IMR-90 (cell line): Measurements from ENCODE around the gene RNF223. TPM values are rescaled to one million over a fixed set of nuclear protein-coding genes. Genes with fewer than 3 reads are reported as not detected.

Experiments used
- ATAC-seq: fragments of 200-7000 bp; cut with Tn5 transposase; 2 replicates; pipeline ENCODE4 v1.9.1; 2020; ENCODE audit warnings: low read depth, mild to moderate bottlenecking, moderate library complexity
- BruUV-seq: library from RNA; stranded (reverse); fragments of 400-500 nt; replicated peaks from 2 replicates; lab custom pipeline; 2021; lab: Mats Ljungman, UMichigan
- CTCF ChIA-PET: fragments of 300-600 bp; formaldehyde crosslinking; extraction: SDS; loops from one replicate; lab custom pipeline; 2021; ENCODE audit warnings: antibody characterized with exemption; lab: Yijun Ruan, JAX
- POLR2A ChIA-PET: fragments of 300-600 bp; sonication (Branson Sonifier 250); formaldehyde crosslinking; loops from one replicate; lab custom pipeline; 2022; ENCODE audit warnings: antibody characterized with exemption; ENCODE audit not compliant: unreplicated experiment; lab: Charles Lee
- DNase-seq: peaks from one replicate; pipeline ENCODE4 v3.0.0; 2013
- H2AFZ ChIP-seq: replicated peaks from 2 replicates; pipeline ENCODE3; 2013; ENCODE audit warnings: low read length, mild to moderate bottlenecking; ENCODE audit not compliant: poor library complexity
- H2AK5ac ChIP-seq: 2 replicates; pipeline ENCODE4 v1.6.1; 2013; ENCODE audit warnings: low read depth, low read length, inconsistent platforms
- H2AK9ac ChIP-seq: replicated peaks from 2 replicates; pipeline ENCODE3; 2013; ENCODE audit warnings: mild to moderate bottlenecking, low read depth, low read length, moderate library complexity; ENCODE audit not compliant: poor library complexity
- H2BK120ac ChIP-seq: 2 replicates; pipeline ENCODE4 v1.6.1; 2013; ENCODE audit warnings: low read depth, low read length, inconsistent platforms
- H2BK15ac ChIP-seq: 3 replicates; pipeline ENCODE4 v1.6.1; 2013; ENCODE audit warnings: low read depth, low read length, inconsistent platforms
- H2BK20ac ChIP-seq: 2 replicates; pipeline ENCODE4 v1.6.1; 2013; ENCODE audit warnings: low read depth, mild to moderate bottlenecking, inconsistent platforms, low read length, moderate library complexity
- H2BK5ac ChIP-seq: 2 replicates; pipeline ENCODE4 v1.6.1; 2013; ENCODE audit warnings: mild to moderate bottlenecking, low read depth, low read length, inconsistent platforms; ENCODE audit not compliant: poor library complexity, severe bottlenecking
- H3K14ac ChIP-seq: replicated peaks from 2 replicates; pipeline ENCODE4 v1.6.1; 2013; ENCODE audit warnings: low read depth, low read length, inconsistent platforms
- H3K18ac ChIP-seq: 2 replicates; pipeline ENCODE4 v1.6.1; 2013; ENCODE audit warnings: low read depth, low read length, control low read depth
- H3K23ac ChIP-seq: 2 replicates; pipeline ENCODE4 v1.6.1; 2013; ENCODE audit warnings: low read depth, low read length, inconsistent platforms
- H3K27ac ChIP-seq: 2 replicates; pipeline ENCODE4 v1.5.1; 2013; ENCODE audit warnings: mild to moderate bottlenecking, control low read depth, low read length; ENCODE audit not compliant: insufficient read depth
- H3K27me3 ChIP-seq: 2 replicates; pipeline ENCODE4 v1.6.1; 2013; ENCODE audit warnings: low read length; ENCODE audit not compliant: control insufficient read depth, insufficient read depth
- H3K36me3 ChIP-seq: 2 replicates; pipeline ENCODE4 v1.6.1; 2013; ENCODE audit warnings: low read length, mixed read lengths; ENCODE audit not compliant: control insufficient read depth, insufficient read depth
- H3K4ac ChIP-seq: 2 replicates; pipeline ENCODE4 v1.6.1; 2013; ENCODE audit warnings: low read depth, low read length, inconsistent platforms
- H3K4me1 ChIP-seq: 2 replicates; pipeline ENCODE4 v1.6.1; 2013; ENCODE audit warnings: low read length, mixed read lengths; ENCODE audit not compliant: control insufficient read depth, insufficient read depth
- H3K4me2 ChIP-seq: 2 replicates; pipeline ENCODE4 v1.6.1; 2013; ENCODE audit warnings: low read depth, mild to moderate bottlenecking, control low read depth, low read length, moderate library complexity
- H3K4me3 ChIP-seq: 2 replicates; pipeline ENCODE4 v1.5.1; 2013; ENCODE audit warnings: low read depth, mild to moderate bottlenecking, control low read depth, low read length, moderate library complexity; ENCODE audit not compliant: insufficient read depth
- H3K56ac ChIP-seq: 2 replicates; pipeline ENCODE4 v1.6.1; 2013; ENCODE audit warnings: low read length, inconsistent platforms; ENCODE audit not compliant: insufficient read depth; ENCODE audit errors: extremely low read depth
- H3K79me1 ChIP-seq, 2 experiments: 2 replicates each; pipeline ENCODE4 v1.6.1; 2013; ENCODE audit warnings: low read length in 2 of 2, inconsistent platforms in 1 of 2, low read depth in 1 of 2
- H3K9ac ChIP-seq: 2 replicates; pipeline ENCODE4 v1.6.1; 2013; ENCODE audit warnings: low read depth, low read length, control low read depth
- H3K9me1 ChIP-seq: 2 replicates; pipeline ENCODE4 v1.6.1; 2013; ENCODE audit warnings: low read length, inconsistent platforms; ENCODE audit not compliant: insufficient read depth
- H3K9me3 ChIP-seq: 2 replicates; pipeline ENCODE4 v1.6.1; 2013; ENCODE audit warnings: low read length; ENCODE audit not compliant: control insufficient read depth, insufficient read depth
- H4K20me1 ChIP-seq: 2 replicates; pipeline ENCODE4 v1.6.1; 2013; ENCODE audit warnings: low read length, inconsistent platforms; ENCODE audit not compliant: insufficient read depth
- H4K5ac ChIP-seq: 2 replicates; pipeline ENCODE4 v1.6.1; 2013; ENCODE audit warnings: mild to moderate bottlenecking, low read depth, low read length, control low read depth
- H4K8ac ChIP-seq, 2 experiments: 2 replicates each; pipeline ENCODE4 v1.6.1; 2013; ENCODE audit warnings: low read depth in 2 of 2, low read length in 2 of 2, control low read depth in 1 of 2, inconsistent platforms in 1 of 2
- H4K91ac ChIP-seq: 2 replicates; pipeline ENCODE4 v1.6.1; 2013; ENCODE audit warnings: low read depth, low read length, inconsistent platforms; ENCODE audit not compliant: insufficient read depth
- BHLHE40 ChIP-seq: fragments of 150-350 bp; IDR thresholded peaks from 2 replicates; pipeline ENCODE4 v1.6.1; 2016; ENCODE audit warnings: mild to moderate bottlenecking, low read depth, low read length
- CEBPB ChIP-seq: IDR thresholded peaks from 2 replicates; pipeline ENCODE4 v1.6.1; 2012; ENCODE audit warnings: low read depth, low read length, improper control_type of control experiment
- CHD1 ChIP-seq: IDR thresholded peaks from 2 replicates; pipeline ENCODE4 v1.6.1; 2012; ENCODE audit warnings: low read depth, low read length, improper control_type of control experiment
- CTCF ChIP-seq: conservative IDR thresholded peaks from 2 replicates; pipeline ENCODE4 v1.5.1; 2012; ENCODE audit warnings: mild to moderate bottlenecking, low read depth, low read length, improper control_type of control experiment
- ELK1 ChIP-seq: fragments of 150-350 bp; IDR thresholded peaks from 2 replicates; pipeline ENCODE4 v1.6.1; 2016; ENCODE audit warnings: low read depth, mild to moderate bottlenecking, low read length, moderate library complexity, borderline replicate concordance
- FOS ChIP-seq: fragments of 150-350 bp; IDR thresholded peaks from 2 replicates; pipeline ENCODE4 v1.6.1; 2016; ENCODE audit warnings: low read depth, low read length
- MAFK ChIP-seq: IDR thresholded peaks from 2 replicates; pipeline ENCODE4 v1.6.1; 2012; ENCODE audit warnings: low read depth, low read length, improper control_type of control experiment
- MXI1 ChIP-seq: IDR thresholded peaks from 2 replicates; pipeline ENCODE4 v1.6.1; 2012; ENCODE audit warnings: low read depth, mild to moderate bottlenecking, low read length, moderate library complexity, borderline replicate concordance
- NFE2L2 ChIP-seq: fragments of 150-350 bp; IDR thresholded peaks from 2 replicates; pipeline ENCODE4 v1.6.1; 2016; ENCODE audit warnings: low read depth, mild to moderate bottlenecking, low read length
- POLR2A ChIP-seq: IDR thresholded peaks from 2 replicates; pipeline ENCODE4 v1.6.1; 2012; ENCODE audit warnings: mild to moderate bottlenecking, low read depth, low read length
- RAD21 ChIP-seq: IDR thresholded peaks from 2 replicates; pipeline ENCODE4 v1.6.1; 2012; ENCODE audit warnings: low read length, improper control_type of control experiment
- RCOR1 ChIP-seq: IDR thresholded peaks from 2 replicates; pipeline ENCODE4 v1.6.1; 2012; ENCODE audit warnings: mild to moderate bottlenecking, low read length, improper control_type of control experiment; ENCODE audit not compliant: insufficient replicate concordance
- RFX5 ChIP-seq: IDR thresholded peaks from 2 replicates; pipeline ENCODE4 v1.8.0; 2012; ENCODE audit warnings: low read depth, mild to moderate bottlenecking, low read length, moderate library complexity
- USF2 ChIP-seq: fragments of 150-350 bp; IDR thresholded peaks from 2 replicates; pipeline ENCODE4 v1.6.1; 2017; ENCODE audit warnings: mild to moderate bottlenecking, antibody characterized with exemption, low read length, low read depth
- WGBS, 2 experiments: methylation state at CpG; one replicate each; pipeline versions ENCODE4 v1.1.5 to v1.1.7; 2013; ENCODE audit warnings: missing lambda C conversion rate in 2 of 2; ENCODE audit not compliant: insufficient read length in 1 of 2; ENCODE audit errors: extremely low coverage in 2 of 2; 5-methylcytosine and 5-hydroxymethylcytosine counted together
- dilution Hi-C: fragments of 300-500 bp; cut with HindIII; formaldehyde crosslinking; loops from one replicate; pipeline ENCODE4 v1.14.3; 2018; ENCODE audit warnings: low sequenced_read_pairs; ENCODE audit not compliant: unreplicated experiment
- in situ Hi-C: fragments of 300-500 bp; cut with MboI; formaldehyde crosslinking; loops from 3 replicates; pipeline ENCODE4 v1.14.3; 2019; ENCODE audit warnings: low sequenced_read_pairs, inconsistent platforms, mixed read lengths
- intact Hi-C: fragments of 100-400 bp; cut with micrococcal nuclease; formaldehyde crosslinking; loops from 2 replicates; pipeline ENCODE4 v1.10.0; 2022
- polyA plus RNA-seq, 3 experiments: library from polyadenylated mRNA; depleted of rRNA; stranded (reverse); fragments of >200 nt; gene quantifications; 2 replicates each; pipeline ENCODE4 v1.2.3, GENCODE V29; 2012; ENCODE audit warnings: low replicate concordance in 1 of 3
- total RNA-seq: library from RNA; depleted of rRNA; stranded (reverse); fragments of >200 nt; gene quantifications from 2 replicates; pipeline ENCODE4 v1.2.3, GENCODE V29; 2012

The RNF223 gene
- total and polyA plus RNA-seq, 2 of the 4 experiments (the other 2 are of a cell fraction) = not detected

- no peak for TF ChIP-seq BHLHE40
Measured at GRCh38 chr1:1111516-1112236, 37.6 kb upstream of the RNF223 start (continued).

- H2BK120ac ChIP-seq = no peak overlapping the region
- peaks cover 5% of the 10 kb centered on the region; the same call in 1 of the 2 replicates for H3K36me3 ChIP-seq
- H3K23ac ChIP-seq = no peak overlapping the region
- POLR2A ChIA-PET = no interaction called here
- no peaks in the 10 kb centered on the region; the same call in 1 of the 2 replicates for H4K20me1 ChIP-seq
- in situ Hi-C loops (no loop called here), dilution Hi-C loops (no loop called here), intact Hi-C loops (no loop called here)
- no peak overlapping the region for H3K4me3 ChIP-seq
- H3K79me1 ChIP-seq = peaks cover 17 to 53% of the 10 kb centered on the region in 2 experiments
- H3K9me1 ChIP-seq = peaks cover 7% of the 10 kb centered on the region; the same call in 1 of the 2 replicates
- H3K9me3 ChIP-seq = peaks cover 5% of the 10 kb centered on the region
- H2AK5ac ChIP-seq = no peak overlapping the region
- no peak overlapping the region for H3K14ac ChIP-seq
- no peak overlapping the region for H2BK15ac ChIP-seq
- no peak overlapping the region for H3K4ac ChIP-seq
- no peak overlapping the region for H2BK20ac ChIP-seq
- WGBS, 2 experiments = 93% methylated on average over 23 of the region's 29 CpGs; no CpG with 5 or more reads in 1 of the 2 experiments
- H3K27me3 ChIP-seq = no peaks in the 10 kb centered on the region
- no peak overlapping the region for H2BK5ac ChIP-seq
- H4K5ac ChIP-seq = no peak overlapping the region
- DNase-seq = no peak
- H3K27ac ChIP-seq = no peak overlapping the region
- no peak overlapping the region for H3K56ac ChIP-seq
- H3K4me1 ChIP-seq = no peaks in the 10 kb centered on the region
- H4K8ac ChIP-seq = no peak overlapping the region
- CTCF ChIA-PET = no interaction called here
- H2AK9ac ChIP-seq = no peak overlapping the region
- no peak for ATAC-seq
- no peak overlapping the region for H3K18ac ChIP-seq
- no peak overlapping the region for H2AFZ ChIP-seq
- H3K9ac ChIP-seq = no peak overlapping the region
- H4K91ac ChIP-seq = no peak overlapping the region
- no TSS peak for BruUV-seq
- no peak overlapping the region for H3K4me2 ChIP-seq
- TF ChIP-seq CTCF = no peak
- no peak for TF ChIP-seq RAD21
- TF ChIP-seq RFX5 = no peak
- no peak for TF ChIP-seq FOS
- no peak for TF ChIP-seq NFE2L2
- TF ChIP-seq CHD1 = no peak
- TF ChIP-seq MAFK = no peak
- TF ChIP-seq USF2 = no peak
- no peak for TF ChIP-seq RCOR1
- TF ChIP-seq ELK1 = no peak
- TF ChIP-seq CEBPB = no peak
- TF ChIP-seq MXI1 = no peak
- TF ChIP-seq POLR2A = no peak
Measured at GRCh38 chr1:1110561-1110971, 36.5 kb upstream of the RNF223 start.
